T47D (cell line): Measurements from ENCODE around the gene DPYD.

Source experiments
- DNase-seq, 2 experiments: peaks; one replicate each; pipeline versions ENCODE4 v3.0.0 to v3.0.0-alpha.2; 2011 to 2012; ENCODE audit warnings: low read depth in 1 of 2, low spot score in 1 of 2
- JUND ChIP-seq: IDR thresholded peaks from 2 replicates; pipeline ENCODE4 v1.6.1; 2012; ENCODE audit warnings: low read depth
- in situ Hi-C: cut with HindIII; loops from 2 replicates; pipeline ENCODE4 v1.10.0; 2016; ENCODE audit warnings: low sequenced_read_pairs, low pct_unique_long_range_greater_than_20kb

DPYD gene

DNA sequence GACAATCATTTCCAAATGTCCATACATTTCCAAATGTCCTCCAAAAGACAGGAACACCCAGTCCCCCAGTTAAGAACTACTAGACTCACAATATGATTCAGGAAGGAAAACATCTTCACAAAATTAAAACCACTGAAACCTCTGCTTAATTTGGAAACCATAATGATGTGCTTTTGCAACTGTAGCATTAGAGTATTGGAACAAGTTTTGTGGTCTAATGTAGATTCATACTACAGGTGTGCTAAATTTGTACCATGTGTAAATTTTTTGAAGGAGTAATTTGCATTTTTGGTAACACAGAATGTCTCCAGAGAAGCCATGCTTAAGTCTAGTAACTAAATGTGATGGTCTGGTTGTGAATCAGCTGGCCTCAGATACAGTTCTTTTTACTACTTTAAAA, 129.6 kb downstream of the DPYD start:
- TF ChIP-seq JUND, result no peak
- in situ Hi-C loops, result no loop called here
- DNase-seq, result no peak

- no peak for DNase-seq
- in situ Hi-C loops, result no loop called here
- TF ChIP-seq JUND, result no peak
These were observed 133.6 kb downstream of the DPYD start for GRCh38 chr1:97787231-97787630.

DNA sequence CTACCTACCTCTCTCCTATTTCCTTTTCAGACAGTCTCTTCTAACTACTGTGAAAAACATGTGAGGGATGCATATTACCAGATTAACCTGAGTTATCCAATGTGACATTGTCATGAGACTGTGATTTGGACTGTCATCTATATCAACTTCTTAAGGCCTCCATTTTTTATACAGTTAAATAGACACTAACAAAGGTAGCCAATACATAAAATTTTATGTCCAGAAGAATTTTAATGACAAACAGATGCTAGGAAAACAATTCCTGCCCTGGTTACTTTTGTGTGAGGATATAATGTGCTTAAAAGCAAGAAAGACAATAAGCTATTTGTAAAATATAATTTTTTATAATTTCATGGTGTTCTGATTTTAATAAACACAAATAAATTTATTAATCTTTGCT, 136.2 kb downstream of the DPYD start:
- in situ Hi-C loops, result no loop called here
- TF ChIP-seq JUND, result no peak
- no peak for DNase-seq

GRCh38 chr1:97783751-97784150, 137.1 kb downstream of the DPYD start:
- no peak for DNase-seq
- no peak for TF ChIP-seq JUND
- in situ Hi-C loops, result no loop called here

DNA sequence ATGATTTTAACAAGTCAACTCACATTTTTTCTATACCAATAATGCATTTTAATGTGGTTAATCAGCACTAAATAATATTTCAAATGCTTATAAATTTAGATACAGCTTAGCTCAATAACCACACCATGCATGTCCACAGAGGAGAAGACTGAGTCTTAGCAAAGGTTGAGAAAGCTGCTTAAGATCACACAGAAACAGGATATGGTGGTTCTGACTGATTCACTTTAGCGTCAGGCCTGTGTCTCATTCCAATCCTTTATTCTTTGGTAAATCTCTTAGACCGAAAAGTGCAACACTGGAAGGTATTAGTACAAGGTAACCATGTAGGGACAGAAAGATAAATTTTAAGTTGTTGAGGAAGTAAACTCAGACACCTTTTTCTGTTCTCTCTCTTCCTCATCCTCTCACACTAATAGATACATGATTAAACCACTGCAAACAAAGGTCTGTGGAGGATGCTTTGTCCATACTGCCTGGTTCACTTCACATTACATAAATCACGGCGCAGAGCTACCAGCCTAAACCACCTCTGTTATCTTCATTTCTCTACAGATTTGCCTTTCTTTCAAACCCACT, 139.0 kb downstream of the DPYD start:
- in situ Hi-C loops, result no loop called here
- no peak for DNase-seq
- TF ChIP-seq JUND, result no peak

- in situ Hi-C loops, result no loop called here
- DNase-seq, result no peak
- TF ChIP-seq JUND, result no peak
These were observed 139.9 kb downstream of the DPYD start for GRCh38 chr1:97780884-97781283.

- TF ChIP-seq JUND, result no peak
- in situ Hi-C loops, result no loop called here
- DNase-seq, result no peak
These were observed 142.1 kb downstream of the DPYD start for GRCh38 chr1:97778718-97779117.

DNA sequence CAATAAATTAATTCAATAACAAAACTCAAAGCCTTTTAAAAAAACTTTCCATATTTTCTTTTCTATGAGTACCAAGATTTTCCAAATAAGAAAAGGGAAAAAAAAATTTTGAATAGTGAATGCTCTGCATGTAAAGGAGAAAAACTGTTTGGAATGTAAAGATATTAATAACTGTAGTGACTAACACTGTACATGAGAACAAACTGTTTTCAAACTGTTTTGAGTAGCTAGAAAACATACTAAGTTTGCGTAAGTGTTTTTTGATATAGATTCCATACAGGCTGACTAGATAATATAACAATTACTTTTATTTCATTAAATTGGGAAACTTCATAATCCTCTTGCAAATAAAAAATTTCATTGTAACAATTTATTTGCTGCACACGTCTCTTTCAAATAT, 150.5 kb downstream of the DPYD start:
- DNase-seq, result no peak
- in situ Hi-C loops, result no loop called here
- TF ChIP-seq JUND, result no peak

- DNase-seq, result no peak
- TF ChIP-seq JUND, result no peak
These were observed 153.5 kb downstream of the DPYD start for GRCh38 chr1:97767381-97767780.

DNA sequence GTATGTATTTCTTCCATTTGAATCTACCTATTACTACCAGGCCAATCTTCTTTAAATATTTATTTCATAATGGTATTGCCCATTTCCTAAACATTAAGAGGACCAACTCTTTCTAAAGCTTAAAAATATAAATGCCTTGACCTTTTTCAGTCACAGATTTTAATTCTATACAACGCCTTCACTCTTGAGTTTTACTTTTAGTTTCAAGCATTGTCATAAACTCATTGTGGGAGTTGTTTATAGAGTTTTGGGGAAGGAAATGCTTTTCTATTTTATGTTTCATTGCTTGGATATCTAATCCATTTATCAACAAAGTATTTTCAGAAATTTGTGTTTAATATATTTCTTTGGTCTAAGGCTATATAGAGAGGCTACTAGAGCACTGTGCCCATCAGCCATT, 155.8 kb downstream of the DPYD start:
- TF ChIP-seq JUND, result no peak
- DNase-seq, result no peak
- in situ Hi-C loops, result no loop called here

More at GRCh38 chr1:97767381-97767780, 153.5 kb downstream of the DPYD start:
- in situ Hi-C loops, result no loop called here

DNA sequence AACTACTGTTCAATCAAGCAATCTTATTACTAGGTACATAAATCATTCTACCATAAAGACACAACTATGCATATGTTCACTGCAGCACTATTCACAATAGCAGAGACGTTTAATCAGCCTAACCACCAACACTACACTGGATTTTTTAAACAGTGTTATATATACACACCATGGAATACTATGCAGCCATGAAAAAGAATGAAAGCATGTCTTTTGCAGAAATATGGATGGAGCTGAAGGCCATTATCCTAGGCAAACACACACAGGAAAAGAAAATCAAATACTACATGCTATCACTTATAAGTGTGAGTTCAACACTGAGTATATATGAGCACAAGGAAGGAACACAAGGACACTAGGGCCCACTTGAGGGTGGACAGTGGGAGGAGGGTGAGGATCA, 159.2 kb downstream of the DPYD start:
- DNase-seq, result no peak
- TF ChIP-seq JUND, result no peak
- in situ Hi-C loops, result no loop called here

GRCh38 chr1:97759078-97759477, 161.8 kb downstream of the DPYD start:
- DNase-seq, result no peak
- TF ChIP-seq JUND, result no peak
- in situ Hi-C loops, result no loop called here

DNA sequence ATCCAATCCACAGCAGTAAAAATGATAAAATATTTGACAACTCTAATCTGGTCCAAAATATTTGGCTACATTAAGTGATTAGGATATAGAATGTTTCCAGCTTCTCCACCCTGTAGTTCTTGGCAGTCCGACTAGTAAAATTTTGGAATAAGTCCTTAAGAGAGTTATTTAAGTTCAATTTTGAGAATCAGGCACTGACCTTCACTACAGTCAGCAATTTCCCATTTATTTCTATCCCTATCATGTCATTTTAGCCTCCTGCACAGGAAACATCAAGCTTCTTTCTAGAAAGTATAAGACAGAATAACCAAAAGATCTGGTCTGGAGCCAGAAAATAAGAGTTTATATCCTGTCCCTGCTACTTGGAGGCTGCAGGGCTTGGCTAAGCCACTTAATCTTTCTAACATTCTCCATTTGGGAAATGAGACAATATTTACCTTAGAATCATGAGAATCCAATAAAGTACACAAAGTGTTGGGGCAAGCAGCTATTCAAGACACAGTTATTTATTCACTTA, 162.2 kb downstream of the DPYD start:
- DNase-seq, result no peak
- in situ Hi-C loops, result no loop called here
- TF ChIP-seq JUND, result no peak

DNA sequence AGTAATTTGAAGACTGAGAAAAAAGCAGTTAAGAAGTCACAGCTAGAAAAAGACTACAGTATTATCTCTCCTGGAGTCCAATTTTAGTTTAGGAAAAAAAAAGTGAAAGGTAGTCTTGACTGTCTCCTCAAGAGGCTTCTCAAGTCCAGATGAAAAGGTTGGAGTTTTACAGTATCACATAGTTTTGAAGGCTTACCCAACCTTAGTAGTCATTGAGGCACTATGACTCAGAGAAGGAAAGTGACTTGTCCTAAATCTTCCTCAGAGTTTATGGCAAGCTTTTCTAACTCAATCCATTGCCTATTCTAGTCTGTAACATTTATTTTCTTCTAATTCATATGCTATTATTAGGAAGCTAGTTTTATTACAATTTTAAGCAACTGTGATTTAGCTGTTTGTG, 174.9 kb downstream of the DPYD start:
- no peak for DNase-seq
- in situ Hi-C loops, result no loop called here
- TF ChIP-seq JUND, result no peak
